Measurements from ENCODE around the gene HDAC8.
A peak's percentile ranks its signal among the peaks of the same experiment; 100 is the strongest.
"Not testable (repeated sequence)": the region's sequence is repeated elsewhere in the genome, so short reads cannot be mapped to it uniquely, and the experiment has no call there.

The HDAC8 gene

DNA sequence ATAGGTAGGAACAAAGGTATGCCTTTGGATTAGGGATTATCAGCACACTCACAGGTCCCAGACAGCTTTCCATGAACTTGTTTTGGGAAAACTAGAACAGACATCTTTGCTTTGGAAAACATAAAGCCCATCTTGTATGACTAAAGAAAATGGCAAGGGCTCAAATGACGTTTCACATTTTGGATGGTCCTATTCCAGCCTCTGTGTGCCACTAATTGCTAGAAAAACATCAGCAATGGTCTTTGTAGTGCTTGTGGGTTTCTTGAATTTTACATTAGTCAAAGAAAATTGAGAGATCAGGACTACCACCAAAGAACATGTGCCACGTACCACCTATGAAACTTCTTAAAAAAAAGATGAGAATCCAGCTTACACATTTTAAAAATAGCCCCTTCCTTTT, 111.4 kb downstream of the HDAC8 start:
- no peak for TF ChIP-seq GATA1 (IDR thresholded peaks at IDR 0.05; ENCODE audit: low read depth, low read length)
- TF ChIP-seq POLR2A (IDR thresholded peaks at IDR 0.05; ENCODE audit: low read length) = no peak
- DNase-seq = no peak

DNA sequence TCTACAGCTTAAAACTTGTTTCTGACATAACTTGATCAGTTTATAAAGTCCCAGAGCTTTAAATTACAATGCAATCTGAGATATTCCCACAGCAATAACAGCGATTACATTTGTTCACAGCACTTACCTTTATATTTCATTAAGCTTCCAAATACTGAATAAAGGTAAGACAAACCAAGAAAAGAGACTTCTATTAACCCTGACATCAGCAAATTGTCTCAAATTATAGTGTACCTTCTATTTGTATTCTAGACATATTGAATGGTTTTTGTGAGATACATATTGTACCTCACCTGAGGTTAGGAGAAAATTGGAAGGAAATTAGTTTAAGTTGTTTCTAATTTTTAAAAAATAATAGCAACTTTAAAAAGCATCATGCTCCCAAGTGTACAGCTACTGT, 111.9 kb downstream of the HDAC8 start:
- no peak for TF ChIP-seq GATA1 (IDR thresholded peaks at IDR 0.05; ENCODE audit: low read depth, low read length)
- no peak for TF ChIP-seq POLR2A (IDR thresholded peaks at IDR 0.05; ENCODE audit: low read length)
- no peak for DNase-seq

DNA sequence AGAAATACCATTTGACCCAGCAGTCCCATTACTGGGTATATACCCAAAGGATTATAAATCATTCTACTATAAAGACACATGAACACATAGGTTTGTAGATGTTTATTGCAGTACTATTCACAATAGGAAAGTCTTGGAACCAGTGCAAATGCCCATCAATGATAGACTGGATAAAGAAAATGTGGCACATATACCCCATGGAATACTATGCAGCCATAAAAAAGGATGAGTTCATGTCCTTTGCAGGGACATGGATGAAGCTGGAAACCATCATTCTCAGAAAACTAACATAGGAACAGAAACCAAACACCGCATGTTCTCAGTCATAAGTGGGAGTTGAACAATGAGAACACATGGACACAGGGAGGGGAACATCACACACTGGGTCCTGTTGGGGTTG, 123.6 kb downstream of the HDAC8 start:
- not testable (repeated sequence) for DNase-seq

GRCh38 chrX:72440764-72441163, 131.9 kb downstream of the HDAC8 start:
- not testable (repeated sequence) for DNase-seq

DNA sequence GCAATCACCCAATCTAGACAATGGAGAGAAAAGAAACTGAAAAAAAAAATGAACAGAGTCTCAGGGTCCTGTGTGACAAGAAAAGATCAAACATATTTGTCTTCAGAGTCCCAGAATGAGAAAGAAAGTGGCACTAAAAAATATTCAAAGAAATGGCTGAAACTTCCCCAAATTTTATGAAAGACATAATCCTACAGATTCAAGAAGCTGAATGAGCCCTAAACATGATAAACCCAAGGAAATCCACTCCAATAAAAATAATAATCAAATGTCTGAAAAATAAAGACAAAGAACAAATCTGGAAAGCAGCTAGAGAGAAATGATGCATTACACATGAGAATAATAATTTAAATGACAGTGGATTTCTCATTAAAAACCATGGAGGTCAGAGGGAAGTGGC, 136.6 kb downstream of the HDAC8 start:
- TF ChIP-seq POLR2A (IDR thresholded peaks at IDR 0.05; ENCODE audit: low read length) = no peak
- no peak for TF ChIP-seq GATA1 (IDR thresholded peaks at IDR 0.05; ENCODE audit: low read depth, low read length)
- DNase-seq = no peak

- TF ChIP-seq POLR2A (IDR thresholded peaks at IDR 0.05; ENCODE audit: low read length) (no peak), GATA1 (IDR thresholded peaks at IDR 0.05; ENCODE audit: low read depth, low read length) (no peak)
- no peak for DNase-seq
These were observed 142.2 kb downstream of the HDAC8 start for GRCh38 chrX:72430405-72430968.

DNA sequence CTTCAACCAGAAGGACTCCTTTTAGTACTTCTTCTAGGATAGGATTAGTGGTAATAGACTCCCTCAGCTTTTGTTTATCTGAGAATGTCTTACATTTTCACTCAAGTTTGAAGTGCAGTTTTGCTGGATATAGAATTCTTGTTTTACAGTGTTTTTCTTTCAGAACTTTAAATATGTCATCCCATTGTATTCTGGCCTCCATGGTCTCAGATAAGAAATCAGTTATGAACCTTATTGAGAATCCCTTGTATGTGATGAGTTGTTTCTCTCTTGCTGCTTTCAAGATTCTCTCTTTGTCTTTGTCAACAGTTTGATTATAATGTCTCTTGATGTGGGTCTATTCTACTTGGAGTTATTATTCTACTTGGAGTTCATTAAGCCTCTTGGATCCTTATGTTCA, 150.8 kb downstream of the HDAC8 start:
- no peak for TF ChIP-seq POLR2A (IDR thresholded peaks at IDR 0.05; ENCODE audit: low read length)
- TF ChIP-seq GATA1 (IDR thresholded peaks at IDR 0.05; ENCODE audit: low read depth, low read length) = no peak
- no peak for DNase-seq

DNA sequence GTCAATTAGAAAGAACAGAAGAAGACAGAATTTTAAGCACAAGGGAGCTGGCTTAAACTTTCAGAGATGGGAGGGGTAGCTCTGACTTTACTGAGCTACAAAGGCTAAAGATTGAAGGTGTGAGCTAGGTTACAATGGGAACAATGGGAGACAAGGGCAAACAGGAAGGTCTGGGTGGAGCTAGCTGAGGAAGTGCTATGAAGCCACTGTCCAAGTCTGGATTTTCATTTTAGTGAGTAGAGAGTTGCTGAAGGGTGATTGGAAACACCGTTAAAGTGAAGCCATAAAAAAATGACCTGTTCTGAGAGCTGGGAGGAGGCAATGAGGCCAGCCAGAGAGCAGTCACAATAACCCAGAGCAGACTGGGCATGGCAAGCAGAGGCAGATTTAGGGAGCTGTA, 162.7 kb downstream of the HDAC8 start:
- DNase-seq = no peak
- TF ChIP-seq GATA1 (IDR thresholded peaks at IDR 0.05; ENCODE audit: low read depth, low read length) (no peak), POLR2A (IDR thresholded peaks at IDR 0.05; ENCODE audit: low read length) (no peak)

GRCh38 chrX:72408885-72409284, 163.8 kb downstream of the HDAC8 start:
- no peak for TF ChIP-seq POLR2A (IDR thresholded peaks at IDR 0.05; ENCODE audit: low read length)
- TF ChIP-seq GATA1 (IDR thresholded peaks at IDR 0.05; ENCODE audit: low read depth, low read length) = no peak

GRCh38 chrX:72405136-72405535, 167.5 kb downstream of the HDAC8 start:
- peak in 1 of 2 experiments; percentile 6 for DNase-seq

More at GRCh38 chrX:72408885-72409284, 163.8 kb downstream of the HDAC8 start:
- no peak for DNase-seq

DNA sequence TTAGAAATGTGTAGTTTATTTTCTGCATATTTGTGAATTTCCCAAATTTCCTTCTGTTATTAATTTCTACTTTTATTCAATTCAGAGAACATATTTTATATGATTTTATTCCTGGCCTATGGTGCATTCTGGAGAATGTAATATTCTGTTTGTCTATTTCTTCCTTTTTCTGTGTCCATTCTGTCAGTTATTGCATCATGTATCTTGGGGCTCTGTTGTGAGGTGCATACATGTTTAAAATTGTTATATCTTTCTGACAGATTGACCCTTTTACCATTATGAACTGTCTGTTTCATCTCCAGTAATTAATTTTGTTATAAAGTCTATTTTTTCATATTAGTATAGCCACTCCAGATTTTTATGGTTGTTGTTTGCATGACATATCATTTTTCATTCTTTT, 170.0 kb downstream of the HDAC8 start:
- no peak for DNase-seq
- no peak for TF ChIP-seq POLR2A (IDR thresholded peaks at IDR 0.05; ENCODE audit: low read length)
- no peak for TF ChIP-seq GATA1 (IDR thresholded peaks at IDR 0.05; ENCODE audit: low read depth, low read length)

DNA sequence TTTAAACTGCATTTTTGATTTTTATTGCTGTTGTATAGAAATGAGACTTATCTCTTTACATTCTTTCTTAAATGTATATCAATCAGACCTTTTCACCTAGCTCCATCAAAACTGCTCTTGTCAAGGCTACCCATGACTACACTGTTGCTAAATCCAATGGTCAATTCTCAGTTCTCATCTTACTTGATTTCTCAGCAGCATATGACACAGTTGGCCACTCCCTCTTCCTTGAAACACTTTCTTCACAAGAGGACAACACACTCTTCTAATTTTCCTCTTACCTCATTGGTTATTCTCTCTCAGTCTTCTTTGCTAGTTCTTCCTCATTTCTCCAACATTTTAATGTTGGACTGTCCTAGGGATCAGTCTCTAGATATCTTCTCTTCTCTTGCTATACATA, 172.8 kb downstream of the HDAC8 start:
- no peak for DNase-seq
- TF ChIP-seq GATA1 (IDR thresholded peaks at IDR 0.05; ENCODE audit: low read depth, low read length) (no peak), POLR2A (IDR thresholded peaks at IDR 0.05; ENCODE audit: low read length) (no peak)

DNA sequence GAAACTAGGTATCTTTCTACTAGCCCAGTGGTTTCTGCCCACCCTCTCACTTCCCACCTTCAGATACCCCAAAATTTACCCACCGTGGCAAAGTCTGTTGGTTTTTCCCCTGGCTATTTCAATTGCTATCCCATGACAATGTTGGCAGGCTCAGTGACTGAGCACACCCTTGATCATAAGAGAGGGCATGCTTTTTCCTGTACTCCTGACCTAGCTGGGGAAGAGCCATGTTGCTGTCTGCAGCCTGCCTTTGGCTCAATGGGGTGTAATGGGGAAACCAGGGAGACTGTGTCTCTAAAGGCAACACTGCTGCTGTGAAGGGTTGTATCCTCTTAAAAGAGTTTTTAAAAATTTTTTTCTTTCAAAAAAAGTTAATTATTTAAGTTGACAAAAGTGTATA, 176.5 kb downstream of the HDAC8 start:
- no peak for DNase-seq
- no peak for TF ChIP-seq POLR2A (IDR thresholded peaks at IDR 0.05; ENCODE audit: low read length)
- TF ChIP-seq GATA1 (IDR thresholded peaks at IDR 0.05; ENCODE audit: low read depth, low read length) = no peak

DNA sequence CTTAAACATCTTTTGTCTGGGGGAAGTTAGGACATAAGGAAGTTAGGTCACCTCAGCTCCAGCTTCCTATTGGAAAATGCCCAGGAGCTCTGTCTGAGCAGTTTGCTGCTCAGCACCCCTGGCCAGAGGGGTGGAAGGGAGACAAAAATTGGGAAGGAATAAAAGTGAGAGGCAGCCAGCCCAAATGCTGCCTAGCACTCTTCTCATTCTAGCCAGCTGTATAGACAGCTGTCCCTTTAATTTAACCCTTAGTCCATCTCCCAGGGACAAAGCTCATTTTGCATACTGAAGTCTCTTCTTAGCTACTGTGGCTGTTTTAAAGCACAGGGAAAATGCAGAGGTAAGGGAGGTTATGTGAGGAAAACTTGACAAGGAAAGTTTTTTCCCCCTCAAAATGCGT, 177.4 kb downstream of the HDAC8 start:
- no peak for DNase-seq
- TF ChIP-seq GATA1 (IDR thresholded peaks at IDR 0.05; ENCODE audit: low read depth, low read length) = no peak
- no peak for TF ChIP-seq POLR2A (IDR thresholded peaks at IDR 0.05; ENCODE audit: low read length)

- DNase-seq = no peak
These were observed 178.0 kb downstream of the HDAC8 start for GRCh38 chrX:72394518-72395170.

More at GRCh38 chrX:72394518-72395170, 178.0 kb downstream of the HDAC8 start:
- TF ChIP-seq GATA1 (IDR thresholded peaks at IDR 0.05; ENCODE audit: low read depth, low read length) (no peak), POLR2A (IDR thresholded peaks at IDR 0.05; ENCODE audit: low read length) (no peak)
